Keratinocyte (primary cell): ENCODE measurements around the gene OTUD7B. TPM values are rescaled to one million over a fixed set of nuclear protein-coding genes. Genes with fewer than 3 reads are reported as not detected.

Experiments used
- DNase-seq: peaks from one replicate; pipeline ENCODE4 v3.0.0-alpha.2; 2011; ENCODE audit warnings: low read depth, missing footprints, low spot score
- FAIRE-seq: peaks from 2 replicates; lab custom pipeline; 2011; peaks lifted over from hg19 to GRCh38; lab: Jason Lieb, UNC
- H2AFZ ChIP-seq: 2 replicates; pipeline ENCODE4 v1.6.0; 2012; ENCODE audit warnings: low read length, control low read depth, inconsistent platforms; ENCODE audit not compliant: control insufficient read depth
- H3K27ac ChIP-seq: 2 replicates; pipeline ENCODE4 v1.5.1; 2011; ENCODE audit warnings: low read length; ENCODE audit not compliant: control insufficient read depth, insufficient read depth
- H3K27me3 ChIP-seq: 3 replicates; pipeline ENCODE4 v1.6.0; 2011; ENCODE audit warnings: low read length; ENCODE audit not compliant: control insufficient read depth, insufficient read depth; ENCODE audit errors: extremely low read depth
- H3K36me3 ChIP-seq, 2 experiments: 2 replicates in 1 of 2; 3 replicates in 1 of 2; pipeline ENCODE4 v1.5.1; 2011; ENCODE audit warnings: low read length in 2 of 2, mild to moderate bottlenecking in 1 of 2; ENCODE audit not compliant: control insufficient read depth in 2 of 2, insufficient read depth in 2 of 2; ENCODE audit errors: extremely low read depth in 1 of 2
- H3K4me1 ChIP-seq: 3 replicates; pipeline ENCODE4 v1.5.1; 2011; ENCODE audit warnings: low read length; ENCODE audit not compliant: control insufficient read depth, insufficient read depth; ENCODE audit errors: extremely low read depth
- H3K4me2 ChIP-seq: 3 replicates; pipeline ENCODE4 v1.6.0; 2011; ENCODE audit warnings: low read depth, low read length; ENCODE audit not compliant: control insufficient read depth, insufficient read depth; ENCODE audit errors: extremely low read depth
- H3K4me3 ChIP-seq, 3 experiments: fragments of 200-600 bp in 1 of 3; sonication (generic) in 1 of 3; 2 replicates in 2 of 3; 3 replicates in 1 of 3; pipeline ENCODE4 v1.5.1; 2011 to 2016; ENCODE audit warnings: low read length in 3 of 3, mild to moderate bottlenecking in 3 of 3, control low read depth in 2 of 3, inconsistent platforms in 1 of 3, low read depth in 1 of 3, mixed read lengths in 1 of 3, mixed run types in 1 of 3, moderate library complexity in 1 of 3; ENCODE audit not compliant: control insufficient read depth in 2 of 3, insufficient read depth in 2 of 3; ENCODE audit errors: extremely low read depth in 1 of 3
- H3K79me2 ChIP-seq: 2 replicates; pipeline ENCODE4 v1.6.0; 2012; ENCODE audit warnings: low read length; ENCODE audit not compliant: control insufficient read depth, insufficient read depth
- H3K9ac ChIP-seq: 3 replicates; pipeline ENCODE4 v1.6.0; 2011; ENCODE audit warnings: low read length; ENCODE audit not compliant: control insufficient read depth, insufficient read depth; ENCODE audit errors: extremely low read depth
- H3K9me1 ChIP-seq: 3 replicates; pipeline ENCODE4 v1.6.0; 2011; ENCODE audit warnings: low read length; ENCODE audit not compliant: control insufficient read depth, insufficient read depth; ENCODE audit errors: extremely low read depth
- H3K9me3 ChIP-seq: 2 replicates; pipeline ENCODE4 v1.5.1; 2012; ENCODE audit warnings: low read depth, low read length; ENCODE audit not compliant: control insufficient read depth
- H4K20me1 ChIP-seq: 3 replicates; pipeline ENCODE4 v1.6.0; 2011; ENCODE audit warnings: low read length; ENCODE audit not compliant: control insufficient read depth, insufficient read depth; ENCODE audit errors: extremely low read depth
- CTCF ChIP-seq, 3 experiments: IDR thresholded peaks in 1 of 3; conservative IDR thresholded peaks in 1 of 3; optimal IDR thresholded peaks in 1 of 3; 2 replicates in 2 of 3; 3 replicates in 1 of 3; pipeline versions ENCODE3 to v1.5.1; 2011; ENCODE audit warnings: low read length in 3 of 3, mild to moderate bottlenecking in 3 of 3, moderate library complexity in 2 of 3, control low read depth in 1 of 3, inconsistent platforms in 1 of 3; ENCODE audit not compliant: insufficient read depth in 2 of 3; ENCODE audit errors: extremely low read depth in 1 of 3
- EZH2 ChIP-seq: IDR thresholded peaks from one replicate; pipeline ENCODE4 v1.6.1; 2012; ENCODE audit warnings: inconsistent platforms, mild to moderate bottlenecking, low read length, moderate library complexity
- dilution Hi-C: fragments of 300-500 bp; cut with MboI; formaldehyde crosslinking; loops from one replicate; pipeline ENCODE4 v1.7.0; 2020; ENCODE audit warnings: low sequenced_read_pairs; ENCODE audit not compliant: extremely low pct_ligation_motif_present
- polyA plus RNA-seq, 5 experiments: library from polyadenylated mRNA; depleted of rRNA in 3 of 5; stranded (reverse) in 3 of 5; stranded (forward) in 1 of 5; unstranded in 1 of 5; fragments of >200 nt; gene quantifications; 1 replicate in 1 of 5; 2 replicates in 3 of 5; 3 replicates in 1 of 5; pipeline versions ENCODE4 v1.2.1 to v1.2.3, GENCODE V29; 2011 to 2012; ENCODE audit warnings: missing spikeins in 2 of 5, low read depth in 1 of 5, low replicate concordance in 1 of 5

The OTUD7B gene
- polyA plus RNA-seq, 1 donor (not counting 4 experiments of a cell fraction or from before 2014, with no cell fraction given), result 8.7 TPM

DNA sequence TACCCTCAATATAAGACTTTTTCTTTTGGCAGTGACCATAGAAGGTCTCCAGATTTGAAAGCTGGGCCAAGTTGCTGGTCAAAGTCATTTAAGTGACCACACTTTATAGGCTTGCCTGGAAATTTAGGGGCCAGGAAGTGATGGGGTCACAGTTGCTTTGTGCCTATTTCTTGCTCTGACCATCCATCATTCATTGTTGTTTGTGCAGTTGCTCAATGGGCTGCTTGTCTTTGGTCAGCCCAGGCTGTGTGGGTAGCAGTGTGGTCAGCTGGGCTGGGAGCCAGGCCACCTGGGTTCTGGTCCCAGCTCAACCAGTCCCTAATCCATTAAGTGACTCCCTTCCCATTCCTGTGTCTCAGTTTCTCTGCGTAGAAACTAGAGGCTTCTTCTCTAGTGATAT lies 2.1 kb upstream of the OTUD7B start:
- no peaks in the 10 kb centered on the region for H3K36me3 ChIP-seq
- peaks cover 24% of the 10 kb centered on the region for H3K4me1 ChIP-seq
- no peaks in the 10 kb centered on the region for H3K9me1 ChIP-seq
- DNase-seq (no peak), FAIRE-seq (no peak)
- H4K20me1 ChIP-seq, result peaks cover 2% of the 10 kb centered on the region
- no peak overlapping the region for H3K27ac ChIP-seq
- no peak overlapping the region for H3K9ac ChIP-seq
- no peaks in the 10 kb centered on the region for H3K9me3 ChIP-seq
- dilution Hi-C loops, result no loop called here
- H2AFZ ChIP-seq, result no peak overlapping the region
- no peaks in the 10 kb centered on the region for H3K27me3 ChIP-seq
- no peak overlapping the region for H3K4me2 ChIP-seq
- TF ChIP-seq EZH2 (no peak), CTCF (optimal IDR thresholded peaks at IDR 0.05 in 1 of 3, IDR thresholded peaks at IDR 0.05 in 1 of 3, conservative IDR thresholded peaks at IDR 0.05 in 1 of 3; ENCODE audit: extremely low read depth in 1 of 3, insufficient read depth in 2 of 3, low read length in 3 of 3) (no peak)
- peaks cover 22% of the 10 kb centered on the region for H3K79me2 ChIP-seq
- H3K4me3 ChIP-seq, result no peak overlapping the region

DNA sequence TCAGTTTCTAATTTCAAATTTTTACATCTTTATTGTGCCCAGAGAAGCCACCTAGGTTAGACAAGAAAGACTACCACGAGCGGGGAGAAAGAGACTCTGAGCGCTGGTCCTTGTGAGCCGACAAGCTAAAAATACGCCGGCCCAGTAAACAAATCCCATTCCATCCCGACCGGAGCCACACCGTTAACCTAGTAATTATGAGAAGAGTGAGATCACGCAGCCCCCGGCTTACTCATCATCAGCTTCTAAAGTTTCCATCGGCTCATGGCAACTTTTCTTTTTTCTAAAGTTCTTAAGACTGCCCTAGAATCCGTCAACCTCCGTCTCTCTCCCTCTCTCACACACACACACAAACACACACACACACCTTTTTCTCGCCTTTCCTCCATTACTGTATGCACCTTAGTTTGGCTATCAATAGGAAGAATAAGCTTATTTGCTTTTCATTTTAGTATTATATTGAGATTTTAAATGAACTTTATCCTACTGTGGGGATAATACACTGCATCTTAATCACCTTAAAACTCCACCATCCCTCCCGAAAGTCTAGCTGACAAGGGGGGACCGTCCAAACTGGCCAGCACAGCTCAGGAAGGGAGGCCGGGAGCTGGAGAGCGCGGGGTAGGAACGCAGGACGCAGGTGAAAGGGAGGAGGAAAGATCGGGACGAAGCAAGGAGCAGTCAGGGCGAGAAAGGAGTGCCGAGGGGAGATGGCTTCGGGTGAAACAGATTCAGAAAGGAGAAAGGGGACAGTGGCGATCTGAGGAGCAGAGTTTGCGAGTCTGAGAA lies 728 bp downstream of the OTUD7B start:
- H2AFZ ChIP-seq, result peak overlapping the region; percentile 83
- H3K27me3 ChIP-seq, result no peaks in the 10 kb centered on the region
- H3K9ac ChIP-seq, result peak overlapping the region; percentile 98
- FAIRE-seq (no peak), DNase-seq (no peak)
- no peaks in the 10 kb centered on the region for H3K9me3 ChIP-seq
- H3K9me1 ChIP-seq, result no peaks in the 10 kb centered on the region
- H3K27ac ChIP-seq, result peak overlapping the region; percentile 98
- H3K79me2 ChIP-seq, result peaks cover 39% of the 10 kb centered on the region
- H3K36me3 ChIP-seq, result peaks cover 2 to 3% of the 10 kb centered on the region in 2 experiments
- dilution Hi-C loops, result no loop called here
- H3K4me3 ChIP-seq, result peak overlapping the region; percentile 88 to 98 (median 95)
- H3K4me2 ChIP-seq, result peak overlapping the region; percentile 90
- H3K4me1 ChIP-seq, result peaks cover 28% of the 10 kb centered on the region
- peaks cover 2% of the 10 kb centered on the region for H4K20me1 ChIP-seq
- TF ChIP-seq EZH2 (no peak), CTCF (optimal IDR thresholded peaks at IDR 0.05 in 1 of 3, IDR thresholded peaks at IDR 0.05 in 1 of 3, conservative IDR thresholded peaks at IDR 0.05 in 1 of 3; ENCODE audit: extremely low read depth in 1 of 3, insufficient read depth in 2 of 3, low read length in 3 of 3) (no peak)
